NCI-H146 treated with DMSO at 0.1 percent for 48 hours (cell line): ENCODE results near the gene FAM171A1.
"Not testable (repeated sequence)": the region's sequence is repeated elsewhere in the genome, so short reads cannot be mapped to it uniquely, and the experiment has no call there.

Source experiments
- DNase-seq: peaks from one replicate; lab custom pipeline; 2025; ENCODE audit not compliant: unreplicated experiment; lab: John Stamatoyannopoulos, UW

Gene FAM171A1

DNA sequence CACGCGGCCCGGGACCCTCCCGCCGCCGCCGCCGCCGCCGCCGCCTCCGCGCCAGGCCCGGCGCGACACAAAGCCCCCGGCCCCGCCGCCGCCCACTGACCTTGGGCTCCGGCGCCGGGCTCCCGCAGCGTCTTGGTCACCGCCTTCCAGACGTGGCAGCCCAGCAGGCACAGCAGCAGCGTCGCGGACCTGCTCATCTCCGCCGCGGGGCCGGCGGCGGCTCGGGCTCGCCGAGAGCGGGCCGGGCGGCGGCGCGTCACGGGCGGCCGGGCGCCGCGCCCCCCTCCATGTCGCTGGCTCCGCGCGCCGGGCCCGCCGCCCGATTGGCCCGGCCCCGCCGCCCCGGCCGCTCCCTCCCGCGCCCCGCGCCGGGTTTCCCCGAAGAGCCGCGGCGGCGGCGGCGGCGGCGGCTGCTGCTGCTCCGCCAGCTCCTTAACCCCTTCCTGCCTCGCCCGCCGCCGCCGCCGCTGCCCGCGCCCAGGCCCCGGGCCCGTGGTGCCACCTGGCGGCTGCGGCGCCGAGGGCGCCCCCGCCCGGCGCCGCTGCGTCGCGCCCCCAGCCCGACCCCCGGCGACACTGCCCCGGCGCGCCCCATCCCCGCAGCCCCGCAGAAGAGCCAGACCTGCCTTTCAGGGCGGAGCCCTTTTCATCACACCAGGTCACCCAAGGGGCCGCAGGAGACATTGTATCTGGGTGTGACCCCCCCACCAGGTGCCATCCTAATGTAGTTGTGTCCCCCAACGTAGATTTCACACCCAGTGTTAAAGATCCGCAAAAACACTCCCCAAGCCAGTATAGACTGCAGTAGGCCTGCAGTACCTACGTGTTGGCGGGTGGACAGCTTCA lies at the start of gene FAM171A1:
Gene FAM171A1, minus strand, starts transcription at position 434 of the 846 bp plus-strand sequence. Its CDS starts 237 bp downstream, at position 197.
- DNase-seq = peak; percentile 45

GRCh38 chr10:15420858-15421257 lies 49.8 kb upstream of the FAM171A1 start:
- DNase-seq = no peak

GRCh38 chr10:15419279-15419874 lies 48.3 kb upstream of the FAM171A1 start:
- DNase-seq = peak; percentile 51

- no peak for DNase-seq
Measured at GRCh38 chr10:15416034-15416433, 44.9 kb upstream of the FAM171A1 start.

DNA sequence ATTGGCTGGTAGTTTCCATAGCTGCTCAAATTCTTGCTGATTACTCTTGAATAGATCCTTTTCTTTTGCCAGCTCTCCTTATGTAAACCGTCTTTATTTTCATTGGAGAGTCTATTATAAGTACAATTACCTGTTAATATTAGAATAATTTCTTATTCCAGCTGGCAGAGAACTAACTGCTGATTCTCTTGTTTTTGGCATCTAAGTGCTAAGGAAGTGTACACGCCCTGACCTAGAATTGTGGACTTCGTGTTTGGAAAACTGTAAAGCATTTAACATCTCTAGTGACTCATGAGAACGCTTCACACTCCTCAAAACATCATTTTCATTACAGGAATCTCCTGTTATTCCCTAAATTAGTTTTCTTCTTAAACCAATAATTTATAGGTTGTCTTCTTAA lies 39.9 kb upstream of the FAM171A1 start:
- no peak for DNase-seq

- not testable (repeated sequence) for DNase-seq
Measured at GRCh38 chr10:15409350-15409749, 38.3 kb upstream of the FAM171A1 start.

DNA sequence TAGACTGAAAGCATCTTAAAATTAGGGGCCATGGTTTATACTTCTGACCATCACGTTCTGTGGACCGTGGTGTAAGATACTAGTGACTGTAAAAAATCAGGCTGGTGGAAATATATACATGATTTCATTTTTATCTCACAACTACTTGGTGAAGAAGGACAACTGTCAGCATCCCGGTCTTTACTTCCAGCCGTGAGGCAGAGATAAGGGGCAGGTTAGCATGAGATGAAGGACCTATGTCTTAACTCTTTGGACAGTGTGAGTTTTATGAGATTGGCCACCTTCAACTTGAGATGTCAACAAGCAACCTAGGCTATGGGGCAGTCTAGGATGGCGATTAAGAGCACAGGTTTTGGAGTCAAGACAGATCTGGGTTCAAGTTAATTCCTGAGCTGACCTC lies 37.5 kb upstream of the FAM171A1 start:
- DNase-seq = no peak

- DNase-seq = no peak
Measured at GRCh38 chr10:15405319-15405718, 34.2 kb upstream of the FAM171A1 start.

GRCh38 chr10:15401382-15401781 lies 30.3 kb upstream of the FAM171A1 start:
- no peak for DNase-seq

GRCh38 chr10:15400461-15400860 lies 29.4 kb upstream of the FAM171A1 start:
- not testable (repeated sequence) for DNase-seq

DNA sequence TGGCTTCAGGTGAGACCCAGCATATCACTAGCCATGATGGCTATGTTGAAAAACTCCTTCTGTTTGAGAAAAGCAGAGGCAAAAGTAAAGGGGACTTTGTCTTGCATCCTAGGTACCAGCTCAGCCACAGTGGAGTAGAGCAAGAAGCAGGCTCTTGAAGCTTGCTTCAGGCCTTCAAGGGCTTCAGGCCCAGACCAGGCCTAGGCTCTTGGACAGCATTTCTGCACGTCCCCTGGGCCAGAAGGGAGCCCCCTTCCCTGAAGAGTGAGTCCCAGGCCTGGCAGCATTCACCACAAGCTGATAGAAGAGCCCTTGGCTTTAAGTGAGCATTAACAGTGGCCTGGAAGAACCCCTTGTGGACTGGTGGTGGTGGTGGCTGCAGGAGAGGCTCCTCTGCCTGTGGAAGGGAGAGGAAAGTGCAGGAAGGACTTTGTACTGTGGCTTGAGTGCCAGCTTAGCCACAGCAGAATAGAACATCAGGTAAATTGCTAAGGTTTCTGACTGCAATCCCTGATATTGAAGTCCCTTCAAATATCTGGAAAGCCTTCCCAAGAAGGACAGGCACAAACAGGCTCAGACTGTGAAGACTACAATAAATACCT lies 28.1 kb upstream of the FAM171A1 start:
- no peak for DNase-seq

DNA sequence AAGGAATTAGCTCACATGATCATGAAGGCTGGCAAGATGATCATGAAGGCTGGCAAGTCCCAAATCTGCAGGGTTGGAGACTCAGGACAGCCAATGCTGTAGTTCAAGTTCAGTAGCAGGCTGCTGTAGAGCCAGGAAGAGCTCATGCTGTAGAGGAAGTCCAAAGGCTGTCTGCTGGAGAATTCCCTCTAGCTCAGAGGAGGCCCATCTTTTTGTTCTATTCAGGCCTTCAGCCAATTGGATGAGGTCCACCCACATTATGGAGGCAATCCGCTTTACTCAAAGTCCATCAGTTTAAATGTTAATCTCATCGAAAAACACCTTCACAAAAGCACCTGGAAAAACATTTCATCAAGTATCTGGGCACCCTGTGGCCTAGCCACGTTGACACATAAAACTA lies 24.8 kb upstream of the FAM171A1 start:
- DNase-seq = no peak

DNA sequence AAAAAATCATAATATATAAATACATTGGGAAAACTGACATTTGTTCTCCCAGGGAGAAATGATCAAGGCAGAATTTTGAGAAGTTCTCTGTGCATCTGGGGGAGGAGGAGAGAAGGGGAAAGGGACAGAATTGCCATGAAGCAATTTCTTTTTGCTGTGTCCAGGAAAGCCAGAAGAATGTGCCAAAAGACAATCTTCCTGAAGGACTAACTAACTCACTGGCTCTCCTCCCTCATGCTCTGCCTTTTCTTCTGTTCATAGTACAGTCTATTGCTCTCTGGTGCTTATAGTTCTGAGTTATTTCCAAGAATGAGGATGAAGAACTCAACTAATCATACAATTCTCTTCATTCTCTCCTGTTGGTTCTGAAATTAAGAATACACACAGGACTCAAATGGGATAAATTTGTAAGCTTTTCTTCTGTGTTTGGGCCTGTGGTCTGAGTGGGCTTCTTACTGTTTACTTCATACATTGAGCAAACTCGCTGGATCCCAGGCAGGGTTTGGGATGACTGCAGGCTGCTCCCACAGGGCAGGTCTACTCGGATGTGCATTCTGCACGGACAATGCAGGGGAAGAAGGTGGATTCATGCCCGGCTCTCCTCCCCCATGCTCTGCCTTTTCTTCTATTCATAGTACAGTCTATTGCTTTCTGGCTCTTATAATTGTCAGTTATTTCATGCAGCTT lies 22.2 kb upstream of the FAM171A1 start:
- no peak for DNase-seq

DNA sequence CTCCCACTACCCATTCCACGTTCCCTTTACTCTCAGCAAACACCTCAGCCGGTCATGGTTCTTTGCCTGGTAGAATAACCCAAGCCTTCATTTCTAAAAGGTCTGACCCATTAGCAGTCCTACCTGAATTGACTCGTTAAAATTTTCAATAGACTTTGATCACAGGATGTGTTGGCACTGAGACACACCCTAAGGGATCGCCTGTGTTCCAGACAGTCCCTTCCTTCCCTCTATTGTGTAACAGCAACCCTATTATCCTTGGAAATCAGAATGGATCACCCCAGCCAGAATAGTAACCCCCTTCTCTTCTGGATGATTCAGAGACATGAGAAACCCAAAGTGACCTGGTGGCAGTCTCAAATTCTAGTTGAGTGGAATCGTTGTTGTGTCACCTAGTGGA lies 20.4 kb upstream of the FAM171A1 start:
- DNase-seq = no peak

- not testable (repeated sequence) for DNase-seq
Measured at GRCh38 chr10:15388172-15388571, 17.1 kb upstream of the FAM171A1 start.

- DNase-seq = no peak
Measured at GRCh38 chr10:15387021-15387420, 15.9 kb upstream of the FAM171A1 start.

DNA sequence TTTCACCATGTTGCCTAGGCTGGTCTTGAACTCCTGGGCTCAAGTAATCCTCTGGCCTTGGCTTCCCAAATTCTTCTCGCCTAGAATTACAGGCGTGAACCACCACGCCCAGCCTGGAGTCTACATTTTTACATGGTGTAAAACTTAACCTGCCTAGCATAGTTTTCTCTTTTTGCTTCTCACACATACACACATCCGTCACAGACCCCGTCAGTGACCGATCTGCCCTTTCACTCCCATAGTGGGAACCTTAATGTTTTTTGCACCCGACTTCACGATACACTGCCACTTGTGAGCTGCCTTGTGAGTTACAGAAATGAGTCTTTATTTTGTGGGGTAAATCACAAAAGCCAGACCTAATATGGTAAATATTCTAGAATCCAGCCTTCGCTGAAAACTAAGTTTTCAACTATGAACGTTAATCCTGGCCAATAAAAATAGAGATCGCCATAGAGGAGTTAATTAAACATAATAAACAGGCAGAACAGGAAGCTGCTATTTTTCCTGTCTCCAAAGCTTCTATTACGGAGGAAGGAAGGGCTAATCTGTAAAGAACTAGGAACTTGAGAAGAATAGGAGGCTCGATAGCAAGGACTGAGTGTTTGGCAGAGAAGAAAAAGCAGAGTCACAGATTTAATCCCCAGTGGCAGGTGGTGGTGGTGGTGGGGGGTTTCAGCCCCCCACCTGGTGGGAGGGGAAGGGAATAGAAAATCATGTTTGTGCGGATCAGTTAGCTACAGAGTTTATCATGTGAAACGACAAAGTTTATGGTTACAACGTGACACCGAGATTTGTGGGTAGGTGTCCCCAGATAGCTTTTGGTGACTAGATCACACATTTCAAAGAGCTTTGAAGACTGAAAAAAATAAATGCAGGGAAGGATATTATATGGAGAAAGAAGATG lies 14.7 kb upstream of the FAM171A1 start:
- DNase-seq = no peak

DNA sequence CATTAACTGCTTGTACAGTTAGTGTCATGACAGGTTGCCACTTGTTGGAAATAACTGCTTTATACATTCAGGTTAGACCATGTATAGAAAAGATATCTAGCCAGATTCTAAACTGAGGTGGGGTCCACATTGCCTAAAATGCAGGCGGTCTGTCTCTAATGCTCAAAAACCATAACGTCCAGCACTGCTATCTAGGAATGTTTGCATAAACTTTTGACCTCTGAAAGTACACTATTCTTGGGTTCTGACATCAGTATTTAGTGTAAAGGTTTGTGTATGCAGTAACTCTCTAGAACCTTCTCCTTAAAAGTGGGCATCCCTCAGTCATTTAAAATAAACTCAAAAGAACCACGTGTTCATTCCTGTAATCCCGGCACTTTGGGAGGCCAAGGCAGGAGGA lies 10.3 kb upstream of the FAM171A1 start:
- no peak for DNase-seq

DNA sequence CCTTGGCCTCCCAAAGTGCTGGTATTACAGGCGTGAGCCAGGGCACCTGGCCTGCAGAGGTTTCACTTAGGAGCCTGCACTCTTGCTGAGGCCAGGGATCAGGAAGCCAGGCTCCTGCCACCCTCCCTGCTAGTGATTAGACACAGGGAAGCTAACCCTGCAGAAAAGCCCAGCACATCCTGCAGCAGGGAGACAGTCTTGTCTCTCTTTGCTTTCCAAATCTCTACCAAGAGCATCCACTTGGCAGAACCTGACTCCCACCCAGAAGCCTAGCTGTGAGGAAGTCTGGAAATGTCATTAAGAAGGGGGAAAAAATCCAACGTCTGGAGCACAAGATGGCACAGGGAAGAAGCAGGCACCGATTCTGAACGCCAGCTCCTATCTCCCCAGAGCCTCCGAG lies 8.0 kb upstream of the FAM171A1 start:
- no peak for DNase-seq

- DNase-seq = no peak
Measured at GRCh38 chr10:15378569-15378968, 7.5 kb upstream of the FAM171A1 start.

GRCh38 chr10:15374566-15374965 lies 3.5 kb upstream of the FAM171A1 start:
- no peak for DNase-seq
